ENCODE measurements around the gene ADGRF5. TPM values are rescaled to one million over a fixed set of nuclear protein-coding genes. Genes with fewer than 3 reads are reported as not detected.

Gene ADGRF5
- total and polyA plus RNA-seq, 10 donors = 5.2 to 129 (median 82.3) TPM

DNA sequence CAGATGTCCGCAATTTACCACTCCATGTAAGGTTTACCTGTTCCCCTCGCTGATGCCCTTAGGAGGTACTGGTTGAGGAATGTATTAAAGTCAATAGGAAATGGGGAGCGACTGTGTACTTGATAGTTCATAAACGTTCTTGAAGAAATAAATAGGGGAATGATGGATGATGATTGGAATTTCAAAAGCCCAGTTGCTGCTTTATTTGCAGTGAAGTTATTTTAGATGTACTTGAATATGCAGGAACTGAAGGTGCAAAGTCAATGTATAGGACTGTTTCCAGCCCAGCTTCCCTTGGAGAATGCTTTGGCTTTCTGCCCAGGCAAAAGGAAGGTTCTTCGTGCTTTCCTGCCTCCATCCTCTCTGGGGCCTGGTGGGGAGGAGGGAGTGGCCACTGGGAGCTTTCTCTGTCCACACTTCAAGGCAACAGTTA, 19.8 kb downstream of the ADGRF5 start:
- Histone ChIP-seq H3K27me3 (replicated peaks in 1 of 7) (peaks cover 0 to 5% (median 0%) of the 10 kb centered on the region in 7 donors), H3K27ac (peak overlapping the region in 2 of 8 donors; percentile 61 to 62), H3K36me3 (peaks cover 0 to 14% (median 0%) of the 10 kb centered on the region in 6 donors), H3K9me3 (no peaks in the 10 kb centered on the region), H3K4me3 (no peak overlapping the region), H3K4me1 (peaks cover 0 to 44% (median 18%) of the 10 kb centered on the region in 6 donors)
- intact Hi-C loops (cut with DNase I; ENCODE audit: low total_unique reads) = no loop called here
- no peak for DNase-seq
- TF ChIP-seq POLR2AphosphoS5 (IDR thresholded peaks at IDR 0.05) = no peak
- 44 to 67% (median 52%) methylated on average over 5 of the region's 5 CpGs for WGBS, 5 donors

DNA sequence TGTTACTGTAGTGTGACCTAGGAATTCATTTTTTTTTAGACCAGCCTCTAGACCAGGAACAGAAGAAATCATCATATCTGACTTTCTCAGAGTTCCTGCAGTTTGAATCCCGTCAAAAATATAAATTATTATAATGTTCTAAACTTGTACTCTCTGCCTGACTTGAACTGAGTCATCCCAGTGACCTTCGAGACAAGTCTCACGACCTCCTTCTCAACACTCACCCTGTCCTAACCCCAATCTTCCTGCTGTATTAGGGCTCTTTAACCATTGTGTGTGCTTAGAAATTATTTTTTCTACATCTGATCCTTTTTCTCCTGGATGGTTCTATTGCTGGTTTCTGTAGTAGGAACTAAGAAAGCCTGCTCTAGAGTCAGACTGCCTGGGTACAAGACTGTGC, 21.5 kb downstream of the ADGRF5 start:
- Histone ChIP-seq H3K36me3 (peaks cover 0 to 14% (median 0%) of the 10 kb centered on the region in 6 donors), H3K27me3 (replicated peaks in 1 of 7) (peaks cover 0 to 5% (median 0%) of the 10 kb centered on the region in 7 donors), H3K4me1 (peaks cover 0 to 44% (median 18%) of the 10 kb centered on the region in 6 donors)

DNA sequence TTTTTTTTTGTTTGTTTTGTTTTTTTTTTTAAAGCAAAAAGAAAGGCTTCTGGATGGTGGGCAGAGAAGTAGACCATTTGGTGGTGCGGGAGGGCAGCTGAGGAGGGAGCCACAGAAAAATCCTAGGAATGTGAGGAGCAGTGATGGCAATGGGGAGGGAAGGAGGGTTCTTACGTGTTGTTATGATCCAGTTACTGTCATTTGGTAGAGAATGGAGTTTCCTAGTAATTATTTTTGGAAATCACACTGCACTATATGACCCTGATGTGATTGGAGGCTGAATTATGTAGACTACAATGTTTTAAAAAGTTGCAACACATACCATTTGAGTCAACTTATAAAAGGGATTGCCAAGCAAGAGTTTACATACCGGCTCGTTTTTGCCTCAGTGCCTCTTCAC, 22.1 kb downstream of the ADGRF5 start:
- H3K9me3 ChIP-seq = no peaks in the 10 kb centered on the region
- intact Hi-C loops (cut with DNase I; ENCODE audit: low total_unique reads) = no loop called here
- no peak for DNase-seq
- H3K4me1 ChIP-seq = peaks cover 0 to 47% (median 18%) of the 10 kb centered on the region in 6 donors
- no peak overlapping the region for H3K4me3 ChIP-seq
- H3K27ac ChIP-seq = peak overlapping the region in 5 of 8 donors; percentile 8 to 45 (median 18)
- peaks cover 0 to 14% (median 0%) of the 10 kb centered on the region in 6 donors for H3K36me3 ChIP-seq
- H3K27me3 ChIP-seq (replicated peaks in 1 of 7) = peaks cover 0 to 5% (median 0%) of the 10 kb centered on the region in 7 donors
- TF ChIP-seq POLR2A (IDR thresholded peaks at IDR 0.05) = no peak
- no peak for TF ChIP-seq POLR2AphosphoS5 (IDR thresholded peaks at IDR 0.05)
- TF ChIP-seq CTCF (IDR thresholded peaks at IDR 0.05 in 8 of 11, conservative IDR thresholded peaks at IDR 0.05 in 3 of 11) = no peak
- 67 to 80% (median 73%) methylated on average over 4 of the region's 4 CpGs for WGBS, 5 donors

More for the DNA sequence above, 21.5 kb downstream of the ADGRF5 start:
- no peak for TF ChIP-seq POLR2AphosphoS5 (IDR thresholded peaks at IDR 0.05)
- TF ChIP-seq CTCF (IDR thresholded peaks at IDR 0.05 in 8 of 11, conservative IDR thresholded peaks at IDR 0.05 in 3 of 11) = no peak
- no peak for TF ChIP-seq POLR2A (IDR thresholded peaks at IDR 0.05)
- Histone ChIP-seq H3K4me3 (no peak overlapping the region), H3K27ac (peak overlapping the region in 3 of 8 donors; percentile 11 to 25 (median 18)), H3K9me3 (no peaks in the 10 kb centered on the region)
- DNase-seq = no peak
- WGBS, 5 donors = 17 to 60% (median 23%) methylated on average over 3 of the region's 3 CpGs
- intact Hi-C loops (cut with DNase I; ENCODE audit: low total_unique reads) = no loop called here

DNA sequence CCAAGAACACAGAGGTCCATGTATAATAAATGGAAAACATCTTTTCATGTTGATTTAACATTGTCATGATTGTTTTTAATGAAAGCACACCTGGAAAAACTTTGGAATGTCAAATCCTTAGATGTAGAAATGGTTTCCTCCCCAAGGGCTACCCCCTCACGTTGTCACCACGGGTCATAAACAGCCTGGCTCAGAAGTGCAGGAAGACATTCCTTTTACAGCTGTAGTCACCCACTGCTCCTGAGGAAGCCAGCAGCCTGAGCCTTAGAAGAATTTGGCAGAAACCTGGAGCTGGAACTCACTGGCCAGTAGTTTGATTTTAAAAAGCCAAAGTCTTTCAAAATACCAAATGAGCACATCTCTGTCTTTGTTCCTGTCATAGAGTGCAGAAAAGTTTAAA, 23.7 kb downstream of the ADGRF5 start:
- intact Hi-C loops (cut with DNase I; ENCODE audit: low total_unique reads) = no loop called here
- no peak overlapping the region for H3K27ac ChIP-seq
- 18 to 66% (median 55%) methylated on average over 2 of the region's 2 CpGs for WGBS, 5 donors
- TF ChIP-seq CTCF (IDR thresholded peaks at IDR 0.05 in 8 of 11, conservative IDR thresholded peaks at IDR 0.05 in 3 of 11) (no peak), POLR2AphosphoS5 (IDR thresholded peaks at IDR 0.05) (no peak), POLR2A (IDR thresholded peaks at IDR 0.05) (no peak)
- H3K4me3 ChIP-seq = no peak overlapping the region
- H3K9me3 ChIP-seq = no peaks in the 10 kb centered on the region
- peaks cover 0 to 43% (median 15%) of the 10 kb centered on the region in 6 donors for H3K4me1 ChIP-seq
- DNase-seq = no peak
- H3K27me3 ChIP-seq (replicated peaks in 1 of 7) = peaks cover 0 to 3% (median 0%) of the 10 kb centered on the region in 7 donors
- peaks cover 0 to 14% (median 0%) of the 10 kb centered on the region in 6 donors for H3K36me3 ChIP-seq
